DMS 273 treated with DMSO at 0.1 percent for 48 hours (cell line): ENCODE results near the gene SHMT2.

ENCODE experiments used
- DNase-seq: peaks from one replicate; lab custom pipeline; 2025; lab: John Stamatoyannopoulos, UW

The SHMT2 gene

DNA sequence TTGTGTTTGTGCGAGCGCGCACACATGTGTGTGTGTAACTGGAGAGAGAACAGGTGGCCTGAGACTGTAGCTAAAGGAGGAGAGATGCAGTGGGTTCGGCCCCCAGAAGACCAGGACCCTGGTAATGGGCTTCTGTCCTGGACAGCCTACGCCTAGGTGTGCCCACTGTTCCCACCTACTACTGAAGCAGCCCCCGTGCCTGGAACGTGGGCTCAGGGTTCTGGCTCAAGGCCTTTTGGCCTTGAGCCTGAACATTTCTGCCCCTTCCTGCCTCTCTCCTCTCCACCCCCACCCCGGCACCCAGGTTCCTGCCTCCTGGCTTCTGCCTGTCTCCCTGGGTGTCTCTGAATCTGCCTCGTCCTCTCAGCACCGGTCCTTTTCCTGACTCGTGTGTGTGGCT, 14.4 kb upstream of the SHMT2 start:
- no peak for DNase-seq

DNA sequence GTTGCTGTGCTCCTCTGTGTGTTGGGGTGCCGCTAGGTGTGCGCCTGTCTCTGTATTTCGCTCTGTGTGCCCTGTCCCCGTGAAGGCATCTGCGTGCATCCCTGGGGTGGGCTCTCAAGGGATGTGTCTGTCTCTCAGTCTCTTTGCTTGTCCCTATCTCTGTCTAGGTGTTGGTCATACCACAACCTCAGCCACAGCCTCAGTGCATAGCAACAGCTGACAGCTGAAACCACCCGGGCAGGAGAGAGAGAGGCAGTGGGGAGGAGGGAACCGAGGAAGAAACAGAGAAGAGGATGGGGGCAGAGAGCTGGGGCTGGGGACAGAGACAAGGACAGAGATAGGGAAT, 13.9 kb upstream of the SHMT2 start:
- no peak for DNase-seq

DNA sequence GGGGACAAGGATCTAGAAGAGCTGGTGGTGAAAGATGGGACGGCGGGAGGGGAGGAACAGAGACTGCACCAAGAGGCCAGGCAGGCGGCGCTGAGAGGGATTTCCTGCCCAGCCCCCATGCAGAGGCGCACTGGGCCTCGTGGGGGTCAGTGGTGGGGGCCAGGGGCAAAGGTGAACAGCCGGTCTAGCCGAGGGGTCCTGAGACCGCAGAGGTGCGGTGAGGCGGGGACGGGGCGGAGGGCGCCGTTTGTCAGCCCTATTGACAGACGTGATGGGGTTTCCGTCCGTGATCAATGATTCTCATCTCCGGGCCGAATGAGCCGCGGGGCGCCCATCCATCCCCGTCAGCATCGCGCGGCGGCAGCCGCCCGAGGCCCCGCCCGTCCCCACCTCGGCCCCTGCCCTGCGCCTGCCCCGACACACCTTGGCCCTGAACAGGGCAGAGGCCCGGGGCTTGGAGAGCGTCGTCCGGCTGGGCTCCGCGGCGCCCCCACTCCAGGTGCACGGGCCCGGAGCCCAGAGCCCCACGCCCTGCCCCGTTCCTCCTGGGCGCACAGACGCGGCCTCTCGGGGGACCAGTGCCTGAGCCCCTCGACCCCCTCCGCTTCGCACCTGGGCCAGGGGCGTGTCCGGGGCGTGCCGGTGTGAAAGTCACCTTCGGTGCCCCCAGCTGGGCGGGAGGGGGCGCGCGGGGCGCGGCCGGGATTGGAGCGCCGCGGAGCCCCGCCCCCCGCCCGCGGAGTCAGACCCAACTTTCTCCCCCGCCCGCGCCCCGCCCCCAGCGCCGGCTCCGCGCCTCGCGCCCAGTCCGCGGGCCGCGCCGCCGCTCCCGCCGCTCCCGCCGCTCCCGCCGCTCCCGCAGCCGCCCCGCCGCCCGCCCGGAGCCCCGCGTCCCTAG, 13.2 kb upstream of the SHMT2 start, which contains the start of gene NXPH4:
TSS of gene NXPH4 (plus strand) at position 781 of the 898 bp plus-strand sequence. CDS start 176 bp downstream, outside the sequence.
- DNase-seq: no peak

DNA sequence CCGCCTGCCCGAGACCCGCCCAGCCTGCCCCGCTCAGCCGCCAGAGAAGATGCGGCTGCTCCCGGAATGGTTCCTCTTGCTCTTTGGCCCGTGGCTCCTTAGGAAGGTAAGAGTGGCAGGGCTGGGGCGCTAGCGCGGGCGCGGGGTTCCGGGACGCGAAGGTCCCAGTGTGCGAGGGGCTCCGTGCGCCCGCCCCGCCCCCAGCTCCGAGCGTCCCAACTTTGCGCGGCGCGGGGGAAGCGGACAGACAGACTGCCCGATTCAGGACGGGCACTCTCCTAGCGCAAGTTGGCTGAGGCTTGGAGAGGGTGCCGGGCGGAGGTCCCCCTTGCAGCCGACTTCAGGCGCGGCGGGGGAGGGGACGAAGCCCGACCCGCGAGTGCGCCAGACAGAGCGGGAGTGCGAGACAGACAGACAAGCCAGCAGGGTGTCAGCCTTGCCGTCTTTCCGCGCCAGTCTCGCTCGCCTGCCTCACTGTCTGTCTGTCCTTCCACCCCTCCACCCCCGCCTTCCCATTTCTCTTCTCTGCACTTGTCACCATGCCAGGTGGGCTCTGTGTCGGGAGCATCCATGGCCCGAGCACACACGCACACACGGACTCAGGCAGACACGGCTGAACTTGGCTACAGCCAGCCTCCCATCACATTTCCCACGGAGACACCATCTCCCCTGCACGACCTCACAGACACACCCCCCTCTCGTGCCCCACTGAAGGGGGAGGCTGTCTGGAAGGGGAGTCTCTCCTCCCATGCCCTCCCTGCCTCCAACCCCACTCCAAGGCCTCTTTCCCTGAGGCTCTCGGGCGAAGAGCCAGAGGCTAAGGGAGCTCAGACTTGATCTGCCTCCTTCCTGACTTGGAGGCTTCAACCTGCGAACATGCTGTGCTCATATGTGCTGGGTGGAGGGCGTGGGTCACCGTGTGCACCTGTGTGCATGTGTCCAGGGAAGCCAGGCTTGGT, 12.3 kb upstream of the SHMT2 start:
- no peak for DNase-seq

DNA sequence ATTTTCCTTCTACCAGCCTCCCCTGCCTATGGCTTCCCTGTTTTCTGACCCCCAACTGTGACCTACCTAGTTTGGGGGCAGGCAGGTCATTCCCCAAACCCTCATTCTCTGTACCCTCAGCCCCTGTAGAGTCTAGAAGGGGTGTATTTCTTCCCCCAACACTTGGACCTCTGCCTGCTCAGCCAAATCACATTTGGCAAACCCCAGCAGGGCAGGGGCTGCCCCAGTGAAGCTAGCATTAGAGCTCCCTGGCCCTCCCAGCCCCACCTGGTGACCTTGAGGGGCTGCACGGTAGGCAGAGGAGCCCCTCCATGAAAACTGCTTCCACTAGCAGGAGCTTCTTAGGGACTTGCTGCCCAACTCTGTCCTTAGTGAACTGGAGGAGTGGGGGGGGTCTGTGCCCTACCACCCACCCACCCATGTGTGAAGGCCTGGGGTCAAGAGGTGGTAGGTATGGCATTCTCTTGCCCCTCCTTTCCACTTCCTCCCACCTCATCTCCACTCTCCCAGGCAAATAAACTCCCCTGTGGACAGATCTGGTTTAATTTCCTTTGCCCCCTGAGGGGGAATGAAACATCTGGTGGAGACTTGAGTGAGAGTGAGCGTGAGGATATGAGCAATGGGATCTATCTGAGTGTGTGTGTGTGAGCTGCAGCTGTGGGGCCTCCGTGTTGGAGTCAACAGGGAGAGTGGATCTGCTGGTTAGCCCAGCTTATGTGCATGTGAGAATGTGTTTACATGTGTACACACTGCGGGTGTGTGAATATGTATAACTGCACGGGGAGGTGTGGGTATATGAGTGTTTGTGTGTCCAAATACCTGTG, 11.3 kb upstream of the SHMT2 start:
- DNase-seq: no peak

DNA sequence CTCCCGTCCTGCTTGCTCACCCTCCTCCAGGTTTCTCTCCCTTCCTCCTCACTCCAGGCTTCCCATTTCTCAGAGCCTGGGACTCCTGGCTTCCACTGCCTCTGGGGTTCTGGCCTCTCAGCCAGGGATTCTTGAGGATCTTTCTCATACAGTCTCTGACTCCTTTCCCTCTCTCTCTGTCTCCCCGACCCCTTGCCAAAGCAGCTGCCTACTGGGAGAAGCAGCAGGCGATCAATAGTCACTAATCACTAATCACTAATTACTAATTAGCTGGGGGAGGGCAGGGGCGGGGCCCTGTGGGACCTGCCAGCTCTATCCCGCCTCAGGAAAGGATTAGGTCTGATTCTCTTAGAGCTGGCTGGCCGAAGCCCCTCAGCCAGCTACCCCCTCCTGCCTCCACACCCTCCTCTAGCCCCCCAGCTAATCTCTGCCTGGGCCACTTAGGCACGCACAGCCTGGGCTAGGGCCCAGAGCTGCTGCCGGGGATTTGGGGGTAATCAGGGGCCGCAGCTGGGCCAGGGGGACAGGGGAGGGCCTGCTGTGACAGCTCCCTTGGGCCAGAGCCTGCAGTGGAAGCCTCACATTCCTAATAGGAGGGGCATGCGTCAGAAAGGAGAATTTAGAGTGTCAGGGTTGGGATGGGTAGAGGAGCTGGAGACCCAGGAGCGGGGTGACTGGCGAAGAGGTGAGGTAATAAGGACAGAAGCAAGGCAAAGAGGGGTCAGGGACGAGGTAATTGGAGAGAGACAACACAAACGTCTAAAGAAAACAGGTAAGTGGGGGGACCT, 10.1 kb upstream of the SHMT2 start:
- no peak for DNase-seq

DNA sequence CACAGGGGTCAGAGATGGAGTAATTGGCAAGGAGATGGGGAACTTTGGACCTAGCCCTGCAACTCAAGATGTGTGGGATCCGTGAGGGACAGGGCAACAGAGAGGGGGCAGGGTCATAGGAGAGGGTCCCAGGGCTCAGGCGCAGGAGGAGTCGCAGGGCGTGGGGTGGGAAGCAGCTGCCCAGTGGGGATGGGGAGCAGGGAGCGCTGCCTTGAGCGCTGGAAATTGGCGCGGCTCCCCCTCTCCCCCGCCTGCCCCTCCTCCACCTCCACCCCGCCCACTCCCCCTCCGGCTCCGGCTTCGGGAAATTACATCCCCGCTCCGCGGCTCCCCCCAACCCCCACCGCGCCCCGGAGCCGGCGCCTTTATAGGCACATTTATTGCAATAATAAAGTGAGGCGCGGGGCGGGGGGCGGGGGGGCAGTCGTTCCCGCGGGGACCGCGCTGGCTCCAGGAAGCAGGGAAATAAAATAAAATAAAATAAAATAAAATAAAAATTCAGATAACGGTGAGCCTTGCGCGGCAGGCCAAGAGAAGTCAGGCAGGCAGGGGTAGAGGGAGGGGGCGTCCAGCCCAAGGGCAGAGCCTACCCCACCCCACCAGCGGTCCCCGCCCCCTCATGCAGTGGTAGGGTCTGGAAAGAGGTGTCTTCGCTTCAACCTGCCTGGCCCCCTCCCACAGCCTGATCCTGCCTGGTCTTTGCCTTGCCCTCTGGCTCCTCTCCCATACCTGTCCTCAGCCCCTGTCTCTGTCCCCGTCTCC, 9.3 kb upstream of the SHMT2 start:
- DNase-seq: no peak

DNA sequence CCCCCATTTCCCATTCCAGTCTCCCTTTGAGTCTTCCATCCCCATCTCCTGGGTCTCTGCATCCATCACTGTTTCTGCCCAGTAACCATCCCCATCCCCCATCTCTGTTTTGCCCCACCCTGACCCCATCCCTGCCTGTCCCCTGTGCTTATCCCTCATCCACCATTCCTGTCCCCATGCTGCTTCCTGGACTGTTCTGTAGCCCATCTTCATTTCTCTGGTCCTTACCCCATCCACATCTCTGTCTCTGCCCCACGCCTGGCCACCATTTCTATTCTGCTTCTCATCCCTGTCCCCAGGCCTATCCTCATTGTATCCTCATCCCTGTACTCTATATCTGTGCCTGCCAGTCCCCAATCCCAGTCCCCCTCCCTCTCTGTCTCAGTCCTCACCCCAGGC, 8.7 kb upstream of the SHMT2 start:
- DNase-seq: no peak

DNA sequence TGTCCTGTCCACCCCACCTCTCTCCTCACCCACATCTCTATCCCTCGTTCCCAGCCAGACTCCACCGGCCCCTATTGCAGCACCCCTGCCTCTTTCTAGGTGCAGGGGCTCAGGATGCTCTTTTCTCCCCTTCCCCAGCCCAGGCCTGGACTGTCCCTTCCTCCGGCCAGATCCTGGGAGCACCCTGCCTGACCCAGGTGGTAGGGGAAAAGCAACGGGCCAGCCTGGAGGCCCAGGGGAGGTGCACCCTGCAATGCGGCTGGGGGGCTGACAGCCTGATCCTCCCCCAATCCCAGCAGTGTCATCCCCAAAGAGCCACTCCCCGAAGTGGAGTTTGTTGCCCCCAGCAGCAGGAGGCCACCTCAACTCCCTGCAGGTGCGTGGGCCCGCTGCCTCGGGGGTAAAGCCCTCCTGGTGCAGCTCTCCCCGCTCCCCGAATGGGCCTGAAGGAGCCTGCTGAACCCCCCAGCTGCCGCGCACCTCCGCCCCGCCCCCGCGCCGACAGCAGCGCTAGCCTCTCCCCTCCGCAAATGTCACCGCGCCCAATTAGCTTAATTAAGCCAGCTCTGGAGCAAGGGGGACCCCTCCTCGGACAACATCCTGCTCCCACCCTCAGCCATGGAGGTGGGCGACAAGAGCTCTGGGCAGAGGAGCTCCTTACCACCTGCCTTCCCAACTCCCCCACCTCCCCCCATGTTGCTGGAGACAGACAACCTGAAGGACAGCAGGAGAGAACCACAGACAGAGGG, 8.2 kb upstream of the SHMT2 start:
- DNase-seq: no peak

DNA sequence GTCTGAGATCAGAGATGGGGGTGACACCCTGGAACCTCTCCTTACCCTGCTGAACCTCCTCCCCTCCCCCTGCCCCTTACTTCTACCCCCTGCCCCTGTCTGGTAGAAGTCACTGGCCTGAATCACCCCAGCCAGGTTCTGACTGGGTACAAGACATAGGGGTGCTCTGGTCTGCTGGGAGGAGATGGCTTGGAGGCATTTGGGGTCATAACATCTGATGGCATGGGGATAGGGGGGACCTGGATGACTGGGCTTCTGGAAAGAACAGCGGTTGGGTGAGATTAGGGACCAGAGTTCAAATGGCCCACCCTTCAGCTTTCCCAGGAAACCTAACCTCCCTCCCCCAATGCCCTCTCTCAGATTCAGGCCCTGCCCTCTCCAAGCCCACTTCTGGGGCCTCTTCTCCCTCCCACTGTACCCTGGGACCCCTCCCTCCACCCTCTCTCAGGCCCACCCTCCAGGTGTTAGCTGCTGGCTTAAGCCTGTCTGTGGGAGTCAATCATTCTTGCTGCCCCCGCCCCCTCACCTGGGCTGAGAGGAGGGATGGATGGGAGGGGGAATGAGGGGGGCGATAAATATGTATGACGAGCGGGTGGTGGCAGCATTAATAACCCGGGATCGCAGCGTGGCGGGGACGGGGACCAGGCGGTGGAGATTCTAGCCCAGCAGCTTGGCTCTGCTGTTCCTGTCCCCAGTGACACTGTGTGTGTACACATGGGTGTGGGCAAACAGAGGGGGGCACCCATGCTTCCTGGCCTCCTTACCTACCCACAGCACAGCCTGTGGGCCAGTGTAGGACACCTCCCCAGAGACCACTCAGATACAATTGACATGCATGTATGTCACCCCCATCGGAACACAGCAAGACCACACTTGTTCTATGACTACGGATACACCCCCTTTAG, 7.0 kb upstream of the SHMT2 start:
- no peak for DNase-seq

DNA sequence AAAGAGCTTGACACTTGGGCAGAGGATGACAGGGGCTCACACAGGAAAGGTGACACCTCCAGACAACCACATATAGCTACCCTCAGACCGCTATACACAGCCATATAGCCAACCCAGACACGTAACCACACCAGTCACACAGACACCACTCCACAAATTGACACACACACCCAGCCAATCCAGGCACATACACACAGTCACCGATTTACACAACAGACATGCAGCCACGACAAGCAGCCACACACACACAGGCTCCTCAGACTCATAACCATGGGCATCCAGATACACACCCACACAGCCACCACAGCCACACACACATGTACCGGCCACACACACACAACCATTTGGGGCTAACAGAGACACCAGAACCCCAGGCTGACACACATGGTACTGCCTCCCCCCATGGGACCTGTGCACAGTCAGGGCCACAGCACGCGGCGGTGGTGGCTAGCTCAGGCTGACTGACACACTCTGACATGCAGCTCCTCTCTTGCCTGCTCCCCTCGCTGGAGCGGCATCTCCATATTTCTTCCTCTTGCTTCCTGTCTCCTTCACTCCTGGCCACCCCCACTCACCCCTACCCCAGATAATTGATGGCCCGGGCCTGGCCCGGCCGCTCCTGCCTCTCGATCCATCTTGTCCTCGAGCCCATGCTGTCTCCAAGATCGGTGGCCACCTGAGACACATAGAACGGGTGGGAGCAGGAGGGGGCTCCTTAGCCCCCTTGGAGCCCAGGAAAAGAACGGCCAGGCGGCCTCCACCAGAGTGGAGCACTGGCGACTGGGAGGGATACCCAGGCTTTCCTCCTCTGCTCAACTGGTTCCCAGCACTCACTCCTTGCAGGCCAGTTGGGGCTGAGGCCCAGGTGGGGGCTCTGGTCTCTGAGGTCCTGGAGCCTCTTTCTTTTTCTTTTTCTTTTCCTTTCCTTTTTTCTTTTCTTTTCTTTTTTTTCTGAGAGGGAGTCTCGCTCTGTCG, 6.0 kb upstream of the SHMT2 start:
- no peak for DNase-seq

DNA sequence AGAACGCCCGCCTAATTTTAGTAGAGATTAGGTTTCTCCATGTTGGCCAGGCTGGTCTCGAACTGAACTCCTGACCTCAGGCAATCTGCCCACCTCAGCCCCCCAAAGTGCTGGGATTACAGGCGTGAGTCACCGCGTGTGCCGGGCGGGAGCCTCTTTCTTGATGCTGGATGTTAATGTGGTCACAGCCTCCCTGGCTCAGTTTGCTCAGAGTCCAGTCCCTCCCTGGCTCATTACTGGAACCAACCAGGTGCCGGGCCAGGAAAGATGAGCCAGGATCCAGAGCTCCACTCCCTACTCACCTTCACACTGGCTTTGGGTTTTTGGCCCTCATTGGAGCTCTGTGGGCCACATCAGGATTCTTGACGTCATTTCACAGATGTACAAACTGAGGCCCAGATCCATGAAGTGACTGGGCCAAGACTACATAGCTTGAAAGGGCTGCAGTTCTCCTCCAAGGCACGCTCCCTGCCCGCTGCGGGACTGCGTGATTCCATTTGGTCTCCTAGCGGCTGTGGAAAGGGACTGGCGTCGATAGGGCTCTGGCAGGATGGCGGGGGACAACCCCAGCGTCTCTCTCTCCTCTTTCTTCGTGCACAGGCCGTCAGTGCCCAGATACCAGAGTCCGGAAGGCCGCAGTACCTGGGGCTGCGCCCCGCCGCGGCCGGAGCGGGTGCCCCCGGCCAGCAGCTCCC, 5.1 kb upstream of the SHMT2 start:
- DNase-seq: no peak

DNA sequence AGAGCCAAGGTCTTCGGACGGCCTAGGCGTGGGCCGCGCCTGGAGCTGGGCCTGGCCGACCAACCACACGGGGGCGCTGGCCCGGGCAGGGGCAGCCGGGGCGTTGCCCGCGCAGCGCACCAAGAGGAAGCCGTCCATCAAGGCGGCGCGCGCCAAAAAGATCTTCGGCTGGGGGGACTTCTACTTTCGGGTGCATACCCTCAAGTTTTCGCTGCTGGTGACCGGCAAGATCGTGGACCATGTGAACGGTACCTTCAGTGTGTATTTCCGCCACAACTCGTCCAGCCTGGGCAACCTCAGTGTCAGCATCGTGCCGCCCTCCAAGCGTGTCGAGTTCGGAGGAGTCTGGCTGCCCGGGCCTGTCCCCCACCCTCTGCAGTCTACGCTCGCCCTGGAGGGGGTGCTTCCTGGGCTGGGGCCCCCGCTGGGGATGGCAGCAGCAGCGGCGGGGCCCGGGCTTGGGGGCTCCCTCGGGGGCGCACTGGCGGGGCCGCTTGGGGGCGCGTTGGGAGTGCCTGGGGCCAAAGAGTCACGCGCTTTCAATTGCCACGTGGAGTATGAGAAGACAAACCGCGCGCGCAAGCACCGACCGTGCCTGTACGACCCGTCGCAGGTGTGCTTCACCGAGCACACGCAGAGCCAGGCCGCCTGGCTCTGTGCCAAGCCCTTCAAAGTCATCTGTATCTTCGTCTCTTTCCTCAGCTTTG, 4.4 kb upstream of the SHMT2 start:
- no peak for DNase-seq

DNA sequence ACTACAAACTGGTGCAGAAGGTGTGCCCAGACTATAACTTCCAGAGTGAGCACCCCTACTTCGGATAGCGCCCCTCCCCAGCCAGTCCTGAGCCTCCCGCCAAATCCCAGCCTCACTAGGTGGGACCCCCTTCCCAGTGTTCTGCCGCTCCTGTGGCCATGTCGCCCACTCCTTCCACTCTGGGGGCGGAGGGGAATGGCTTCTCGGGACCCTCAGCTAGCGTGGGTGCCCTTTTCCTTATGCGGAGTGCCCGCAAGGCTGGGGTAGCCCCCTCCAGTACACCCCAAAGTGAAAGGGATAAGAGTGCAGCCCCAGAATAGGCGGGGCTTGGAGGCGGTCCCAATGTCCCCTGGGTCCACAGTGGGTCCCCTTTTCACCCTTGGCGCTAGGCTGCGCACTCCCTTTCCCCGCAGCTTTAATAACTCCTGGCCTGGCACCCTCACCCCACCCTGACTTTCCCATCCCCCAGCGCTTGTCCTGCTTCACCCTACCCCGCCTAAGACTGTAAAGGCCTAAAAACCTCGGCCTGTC, 3.8 kb upstream of the SHMT2 start:
- DNase-seq: no peak

DNA sequence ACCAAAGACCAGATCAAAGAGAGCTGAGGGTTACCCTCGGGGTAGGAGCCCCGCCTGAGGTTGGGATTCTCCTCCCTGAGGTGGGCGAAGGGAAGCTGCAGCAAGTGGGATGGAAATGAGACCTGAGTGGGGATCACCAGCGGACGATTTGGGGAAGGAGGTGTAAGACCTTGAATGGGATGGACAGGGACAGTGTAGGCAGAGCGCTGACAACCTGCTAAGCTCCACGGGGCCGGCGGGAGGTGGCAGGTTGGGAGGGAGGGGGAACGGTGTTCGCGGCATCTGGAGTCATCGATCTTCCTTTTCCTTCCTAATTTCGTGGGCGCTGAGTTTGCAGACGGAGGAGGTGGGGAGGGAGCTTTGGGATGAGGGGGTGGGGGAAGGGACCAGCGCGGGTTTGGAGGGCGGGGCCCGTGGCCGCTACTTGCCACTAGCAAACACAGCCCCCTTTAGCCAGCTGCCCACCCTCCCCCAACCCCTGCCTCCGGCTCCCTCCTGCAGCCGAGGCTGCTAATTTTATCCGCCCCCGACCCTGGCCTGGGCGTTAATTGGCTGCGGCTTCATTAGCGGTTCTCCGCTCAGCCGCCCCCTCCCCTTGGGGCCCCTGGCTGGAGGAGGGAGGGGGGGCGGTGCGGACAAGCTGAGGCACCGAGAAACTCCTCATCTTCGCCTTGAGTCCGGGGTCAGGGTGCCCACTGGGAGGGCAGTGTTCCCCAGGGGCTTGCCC, 2.8 kb upstream of the SHMT2 start:
- no peak for DNase-seq
